LNCAP (cell line): Measurements from ENCODE around the gene BCL7A.

Experiments
- CTCF ChIP-seq: fragments of 450-650 bp; IDR thresholded peaks from 2 replicates; pipeline ENCODE4 v1.5.1; 2017; ENCODE audit warnings: mild to moderate bottlenecking

BCL7A gene

GRCh38 chr12:122018457-122018856, 3.2 kb upstream of the BCL7A start:
- no peak for TF ChIP-seq CTCF

GRCh38 chr12:122018937-122019336, 2.7 kb upstream of the BCL7A start:
- TF ChIP-seq CTCF: no peak

GRCh38 chr12:122020795-122021192, 890 bp upstream of the BCL7A start:
- TF ChIP-seq CTCF: no peak

- TF ChIP-seq CTCF: no peak
These were observed 377 bp upstream of the BCL7A start for GRCh38 chr12:122021193-122021821.

- TF ChIP-seq CTCF: no peak
These were observed 982 bp downstream of the BCL7A start for GRCh38 chr12:122022393-122023338.

- no peak for TF ChIP-seq CTCF
These were observed 1.9 kb downstream of the BCL7A start for GRCh38 chr12:122023339-122024131.

GRCh38 chr12:122024132-122024785, 2.6 kb downstream of the BCL7A start:
- no peak for TF ChIP-seq CTCF
